ENCODE data around the gene JADE1.
A peak's percentile ranks its signal among the peaks of the same experiment; 100 is the strongest.

The JADE1 gene

GRCh38 chr4:128810871-128811570, 1.5 kb downstream of the JADE1 start:
- peak; percentile 77 for DNase-seq

- DNase-seq: peak; percentile 79
These were observed 2.3 kb downstream of the JADE1 start for GRCh38 chr4:128811571-128812441.

GRCh38 chr4:128812442-128813235, 3.1 kb downstream of the JADE1 start:
- peak; percentile 45 for DNase-seq

GRCh38 chr4:128813965-128814364, 4.5 kb downstream of the JADE1 start:
- DNase-seq: no peak

- DNase-seq: no peak
These were observed 8.9 kb downstream of the JADE1 start for GRCh38 chr4:128818442-128818841.

GRCh38 chr4:128819082-128819742, 9.7 kb downstream of the JADE1 start:
- peak; percentile 3 for DNase-seq

- DNase-seq: no peak
These were observed 11.2 kb downstream of the JADE1 start for GRCh38 chr4:128820671-128821070.

GRCh38 chr4:128821151-128821550, 11.7 kb downstream of the JADE1 start:
- DNase-seq: peak; percentile 59

GRCh38 chr4:128823025-128823661, 13.6 kb downstream of the JADE1 start:
- DNase-seq: peak; percentile 61

GRCh38 chr4:128825226-128825625, 15.7 kb downstream of the JADE1 start:
- DNase-seq: no peak

GRCh38 chr4:128827296-128827695, 17.8 kb downstream of the JADE1 start:
- DNase-seq: no peak

- no peak for DNase-seq
These were observed 21.5 kb downstream of the JADE1 start for GRCh38 chr4:128830906-128831503.

GRCh38 chr4:128831531-128832242, 22.2 kb downstream of the JADE1 start:
- DNase-seq: no peak

GRCh38 chr4:128832243-128832625, 22.7 kb downstream of the JADE1 start:
- no peak for DNase-seq

- no peak for DNase-seq
These were observed 26.2 kb downstream of the JADE1 start for GRCh38 chr4:128835498-128836222.

GRCh38 chr4:128837198-128837597, 27.7 kb downstream of the JADE1 start:
- no peak for DNase-seq

GRCh38 chr4:128837679-128838078, 28.2 kb downstream of the JADE1 start:
- DNase-seq: no peak

GRCh38 chr4:128840711-128841318, 31.3 kb downstream of the JADE1 start:
- no peak for DNase-seq

GRCh38 chr4:128841402-128841801, 31.9 kb downstream of the JADE1 start:
- no peak for DNase-seq

- no peak for DNase-seq
These were observed 35.4 kb downstream of the JADE1 start for GRCh38 chr4:128844931-128845330.
